EH (cell line): ENCODE results near the gene USB1.

Source experiments
- DNase-seq: peaks from one replicate; pipeline ENCODE4 v3.0.0-alpha.2; 2015; ENCODE audit warnings: low read depth

Gene USB1

GRCh38 chr16:58049232-58050185 lies 48.3 kb downstream of the USB1 start:
- DNase-seq, result no peak

GRCh38 chr16:58051296-58051695 lies 50.1 kb downstream of the USB1 start:
- DNase-seq, result no peak

- no peak for DNase-seq
Measured at GRCh38 chr16:58051821-58052603, 50.8 kb downstream of the USB1 start.

- DNase-seq, result no peak
Measured at GRCh38 chr16:58053682-58054005, 52.4 kb downstream of the USB1 start.

GRCh38 chr16:58054289-58054688 lies 53.1 kb downstream of the USB1 start:
- DNase-seq, result no peak

- no peak for DNase-seq
Measured at GRCh38 chr16:58056580-58056979, 55.4 kb downstream of the USB1 start.

GRCh38 chr16:58057121-58057520 lies 55.9 kb downstream of the USB1 start:
- no peak for DNase-seq

GRCh38 chr16:58057784-58058183 lies 56.6 kb downstream of the USB1 start:
- no peak for DNase-seq

- no peak for DNase-seq
Measured at GRCh38 chr16:58062821-58063220, 61.6 kb downstream of the USB1 start.

- no peak for DNase-seq
Measured at GRCh38 chr16:58063377-58064076, 62.3 kb downstream of the USB1 start.

- no peak for DNase-seq
Measured at GRCh38 chr16:58070585-58070984, 69.4 kb downstream of the USB1 start.
